HPDE6-E6E7 (cell line): ENCODE data around the gene SPRY1.

Source experiments
- DNase-seq: peaks from one replicate; pipeline ENCODE4 v3.0.0; 2011; ENCODE audit warnings: missing footprints; ENCODE audit errors: extremely low spot score

Gene SPRY1

GRCh38 chr4:123379392-123379791 lies 17.2 kb upstream of the SPRY1 start:
- DNase-seq = no peak

- no peak for DNase-seq
Measured at GRCh38 chr4:123380728-123381716, 15.6 kb upstream of the SPRY1 start.

GRCh38 chr4:123381996-123382395 lies 14.6 kb upstream of the SPRY1 start:
- DNase-seq = no peak

GRCh38 chr4:123383566-123383965 lies 13.0 kb upstream of the SPRY1 start:
- no peak for DNase-seq

GRCh38 chr4:123386609-123387008 lies 10.0 kb upstream of the SPRY1 start:
- DNase-seq = no peak

- no peak for DNase-seq
Measured at GRCh38 chr4:123390846-123391456, 5.6 kb upstream of the SPRY1 start.

- no peak for DNase-seq
Measured at GRCh38 chr4:123393721-123394120, 2.9 kb upstream of the SPRY1 start.

- peak; percentile 42 for DNase-seq
Measured at GRCh38 chr4:123397144-123398065, 810 bp downstream of the SPRY1 start.

GRCh38 chr4:123398066-123398852 lies 1.7 kb downstream of the SPRY1 start:
- DNase-seq = peak; percentile 60

- peak; percentile 35 for DNase-seq
Measured at GRCh38 chr4:123398853-123399626, 2.4 kb downstream of the SPRY1 start.

GRCh38 chr4:123399627-123400358 lies 3.2 kb downstream of the SPRY1 start:
- DNase-seq = no peak

- no peak for DNase-seq
Measured at GRCh38 chr4:123401271-123402120, 4.9 kb downstream of the SPRY1 start.

- no peak for DNase-seq
Measured at GRCh38 chr4:123402121-123402465, 5.5 kb downstream of the SPRY1 start.

- no peak for DNase-seq
Measured at GRCh38 chr4:123403080-123403604, 6.5 kb downstream of the SPRY1 start.

GRCh38 chr4:123404533-123404932 lies 7.9 kb downstream of the SPRY1 start:
- no peak for DNase-seq

GRCh38 chr4:123405267-123405865 lies 8.8 kb downstream of the SPRY1 start:
- DNase-seq = no peak

GRCh38 chr4:123406872-123407271 lies 10.3 kb downstream of the SPRY1 start:
- no peak for DNase-seq

GRCh38 chr4:123408471-123409084 lies 12.0 kb downstream of the SPRY1 start:
- DNase-seq = no peak
